Activated CD4-positive, CD25-positive, alpha-beta regulatory T cell (primary cell): ENCODE measurements around the gene CLEC19A.

Source experiments
- DNase-seq, 4 experiments: peaks; one replicate each; lab custom pipeline; 2025; lab: John Stamatoyannopoulos, UW

CLEC19A gene

DNA sequence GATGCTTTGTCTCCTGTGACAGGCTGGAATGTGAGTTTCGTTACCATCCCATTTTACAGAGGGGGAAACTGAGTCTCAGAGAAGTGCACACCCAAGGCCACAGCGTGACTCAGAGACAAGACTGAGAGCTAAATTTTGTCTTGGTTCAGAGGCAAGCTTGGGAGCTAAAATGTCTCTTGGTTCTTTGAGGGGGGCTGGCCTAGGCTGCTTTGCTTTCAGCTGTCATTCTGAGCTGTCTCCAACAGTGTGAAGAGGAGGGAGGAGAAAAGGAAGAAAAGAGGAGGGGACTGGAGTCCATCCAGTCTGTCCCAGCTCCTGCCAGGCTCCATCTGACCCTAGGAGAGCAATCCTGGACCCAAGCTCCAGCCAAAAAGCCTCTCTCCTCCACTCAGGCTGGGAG, at the start of gene CLEC19A:
CLEC19A (plus strand) TSS at position 301 of the 400 bp plus-strand sequence. CDS start 121 bp downstream, outside the sequence.
- no peak for DNase-seq

DNA sequence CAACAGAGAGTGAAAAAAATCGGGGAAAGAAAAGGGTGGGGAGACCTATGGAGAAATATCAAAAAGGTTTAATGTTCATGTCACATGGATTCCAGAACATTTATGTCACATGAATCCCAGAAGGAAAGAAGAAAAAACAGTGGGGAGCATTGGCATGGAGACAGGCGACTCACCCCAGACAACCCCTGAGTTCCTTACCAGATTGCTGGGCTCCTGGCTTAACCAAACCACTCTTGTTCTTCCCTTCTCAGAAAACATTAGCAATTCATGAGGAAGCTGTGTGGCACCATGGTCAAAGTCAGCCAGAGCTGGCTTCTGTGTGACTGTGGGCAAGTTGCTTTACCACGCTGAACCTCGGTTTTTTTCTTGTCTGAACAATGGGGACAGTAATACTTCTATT, 49.6 kb upstream of the CLEC19A start:
- no peak for DNase-seq

DNA sequence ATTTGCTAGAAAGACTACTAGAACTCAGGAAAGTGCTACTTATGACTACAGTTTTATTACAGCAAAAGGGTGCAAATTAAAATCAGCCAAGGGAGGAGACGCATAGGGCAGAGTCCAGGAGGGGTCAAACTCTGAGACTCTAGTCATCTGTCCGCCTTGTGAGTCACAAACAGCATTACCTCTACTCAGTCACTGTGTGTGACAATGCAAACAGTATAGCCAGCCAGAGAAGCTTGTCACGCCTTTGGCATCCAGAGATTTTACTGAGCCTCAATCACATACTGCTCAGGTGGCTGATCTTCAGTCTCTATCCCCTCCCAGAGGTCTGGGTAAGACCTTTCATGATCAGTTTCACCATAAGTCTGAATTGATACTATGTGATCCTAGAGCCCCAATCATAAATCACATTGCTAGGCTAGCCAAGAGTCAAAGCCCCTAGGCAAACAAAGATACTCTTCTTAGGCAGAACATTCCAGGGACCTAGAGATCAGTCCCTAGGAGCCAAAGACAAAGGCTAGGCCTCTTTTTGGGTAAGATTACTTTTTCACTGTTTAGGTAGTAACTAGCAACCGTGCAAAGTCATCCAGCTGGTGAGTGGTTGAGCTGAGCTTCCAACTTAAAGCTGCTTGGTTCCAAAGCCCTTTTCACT, 48.8 kb upstream of the CLEC19A start:
- no peak for DNase-seq

DNA sequence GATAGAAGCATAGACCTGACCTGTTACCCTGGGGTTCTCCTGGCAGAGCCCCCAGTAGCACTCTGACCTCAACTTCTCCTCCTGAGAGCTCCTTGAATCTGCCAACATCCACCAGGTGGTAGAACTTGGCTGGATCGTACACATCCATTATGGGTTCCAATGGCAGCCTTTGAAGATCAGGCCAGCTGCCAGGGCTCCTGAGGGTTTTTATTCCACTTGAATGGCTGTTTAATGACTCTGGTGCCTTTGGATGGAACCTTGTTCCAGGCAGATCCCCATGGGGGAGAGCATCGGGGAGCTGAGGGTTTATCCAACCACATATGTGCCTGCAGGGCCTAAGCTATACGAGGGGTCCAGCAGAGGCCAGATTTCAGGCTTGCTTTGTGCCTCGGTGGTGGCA, 47.1 kb upstream of the CLEC19A start:
- no peak for DNase-seq

DNA sequence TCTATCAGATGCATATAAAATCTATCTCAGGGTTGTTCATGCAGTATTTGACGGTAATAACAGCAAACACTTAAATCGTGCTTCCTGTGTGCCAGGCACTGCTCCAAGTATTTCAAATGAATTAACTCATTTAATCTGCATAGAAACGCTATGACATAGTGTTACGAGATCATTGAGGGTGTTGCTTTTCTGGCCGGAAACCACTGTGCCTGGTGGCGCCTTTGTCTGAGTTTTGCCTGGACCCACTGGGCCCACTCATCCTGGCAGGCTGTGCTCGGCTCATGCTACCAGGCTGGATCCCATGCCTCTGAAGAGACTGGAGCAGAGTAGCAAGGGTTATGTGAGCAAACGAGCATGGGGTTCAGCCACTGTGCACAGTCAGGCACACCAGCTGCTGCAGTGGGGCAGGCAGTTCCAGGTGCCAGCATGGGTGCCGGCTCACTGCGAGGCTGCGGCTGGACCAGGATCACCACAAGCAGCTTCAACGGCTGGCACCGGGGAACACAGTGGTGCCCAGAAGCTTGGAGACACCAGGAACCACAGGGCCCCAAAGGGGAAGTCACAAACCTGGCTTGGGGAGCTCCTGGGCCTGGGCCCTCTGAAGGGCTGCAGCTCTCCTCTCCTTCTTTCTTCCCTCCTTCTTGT, 45.9 kb upstream of the CLEC19A start:
- DNase-seq, result no peak

DNA sequence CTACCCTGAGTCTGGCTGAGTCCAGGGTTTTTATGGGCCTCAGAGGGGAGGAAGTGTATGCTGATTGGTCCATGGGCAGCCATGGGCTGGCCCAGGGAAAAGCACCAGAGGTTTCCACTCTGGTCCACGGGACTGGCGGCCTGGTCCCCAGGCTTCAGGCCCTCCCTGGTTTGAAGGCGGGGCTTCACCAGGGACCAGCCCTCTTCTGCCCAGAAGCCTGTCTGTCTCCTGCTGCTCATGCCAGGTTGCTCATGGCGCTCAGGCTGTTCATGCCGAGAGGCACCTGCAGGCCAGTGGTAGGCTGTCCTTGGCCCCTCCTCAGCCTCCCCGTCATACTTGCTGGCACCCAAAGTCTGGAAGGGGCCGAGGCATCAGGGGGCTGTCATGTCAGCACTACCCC, 45.0 kb upstream of the CLEC19A start:
- DNase-seq, result no peak

DNA sequence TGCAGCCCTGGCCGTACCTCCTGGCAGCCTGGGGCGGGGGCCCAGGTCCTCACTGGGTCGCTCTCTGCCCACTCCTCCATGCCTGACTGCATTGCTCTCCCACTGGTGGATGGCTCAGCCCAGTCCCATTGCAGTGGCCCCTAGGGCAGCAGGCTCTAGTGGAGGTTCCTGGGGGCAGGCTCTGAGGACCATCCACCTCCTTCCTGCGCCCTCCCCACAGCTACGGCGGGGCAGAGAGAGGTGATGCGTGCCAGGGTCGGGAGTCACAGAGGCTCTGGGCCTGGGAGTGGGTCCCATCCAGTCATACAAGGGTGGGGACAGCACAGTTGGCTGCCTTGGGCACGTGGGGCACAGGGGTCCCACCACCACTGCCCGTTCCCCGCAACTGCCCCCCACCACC, 44.0 kb upstream of the CLEC19A start:
- no peak for DNase-seq

DNA sequence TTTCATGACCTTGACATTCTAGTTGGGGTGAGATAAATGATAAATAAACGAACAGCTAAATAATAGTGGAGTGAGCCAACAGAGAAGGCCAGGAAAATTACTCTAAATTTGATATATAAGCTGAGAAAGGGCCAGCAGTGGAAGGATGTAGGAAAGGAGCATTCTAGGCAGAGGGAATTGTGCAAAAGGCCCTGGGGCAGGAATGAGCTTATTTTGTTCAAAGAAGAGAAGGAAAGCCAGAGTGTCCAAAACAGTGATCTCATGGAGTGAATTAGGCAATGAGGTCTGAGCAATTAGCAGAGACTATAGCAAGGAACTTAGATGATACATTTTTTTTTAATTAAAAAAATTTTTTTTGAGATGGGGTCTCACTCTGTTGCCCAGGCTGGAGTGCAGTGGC, 43.3 kb upstream of the CLEC19A start:
- no peak for DNase-seq

DNA sequence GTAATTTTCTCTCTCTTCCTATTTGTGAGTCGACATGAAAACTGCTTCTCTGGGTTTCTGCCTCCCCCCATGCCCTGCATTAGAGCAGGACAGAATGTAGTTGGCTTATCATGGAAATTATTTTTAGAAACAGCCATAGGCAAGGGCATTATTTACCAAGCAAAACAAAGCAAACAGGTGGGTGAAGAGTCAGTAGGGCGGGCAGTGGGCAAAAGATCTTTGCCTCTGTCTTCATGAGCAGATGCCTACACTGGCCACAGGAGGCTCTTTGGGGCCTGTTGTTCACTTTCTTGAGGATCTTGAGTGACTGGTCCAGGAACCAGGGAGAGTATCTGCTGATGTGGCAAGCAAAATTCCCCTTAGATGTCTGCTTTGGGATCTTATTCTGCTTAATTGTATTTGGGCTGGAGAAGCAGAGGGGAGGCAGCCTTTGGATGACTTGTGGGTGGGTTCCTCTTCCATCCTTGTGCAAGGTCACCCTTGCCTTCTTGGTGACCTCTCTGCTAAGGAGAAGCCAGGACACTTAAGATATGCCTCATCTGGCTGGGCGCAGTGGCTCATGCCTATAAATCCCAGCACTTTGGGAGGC, 42.5 kb upstream of the CLEC19A start:
- no peak for DNase-seq

DNA sequence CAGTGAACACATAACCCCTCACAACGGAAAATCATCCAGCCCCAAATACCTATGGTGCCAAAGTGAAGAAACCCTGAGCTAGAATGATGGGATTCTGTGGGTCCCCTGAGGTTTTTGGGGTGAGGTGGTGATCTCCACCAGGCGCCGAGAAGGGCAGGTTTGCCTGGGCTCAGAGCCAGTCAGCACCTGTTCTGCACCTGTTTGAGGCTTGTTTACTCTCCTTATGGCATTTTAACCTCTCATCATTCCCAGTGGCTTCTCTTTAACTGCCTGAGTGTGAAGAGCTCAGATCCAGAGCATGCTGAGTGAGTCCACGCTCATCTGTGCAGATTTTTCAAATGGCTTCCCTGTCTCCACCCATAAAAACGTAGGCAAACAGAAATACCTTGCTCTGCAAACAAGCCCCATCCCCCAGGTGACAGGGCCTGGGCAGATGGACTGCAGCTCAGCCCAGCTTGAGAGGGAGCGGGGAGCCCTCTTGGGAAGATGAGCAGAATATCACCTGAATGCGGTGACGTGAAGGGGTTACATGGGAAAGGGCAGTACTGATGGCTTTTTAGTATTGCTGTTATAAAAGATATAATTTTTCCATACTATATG, 40.1 kb upstream of the CLEC19A start:
- DNase-seq, result no peak

DNA sequence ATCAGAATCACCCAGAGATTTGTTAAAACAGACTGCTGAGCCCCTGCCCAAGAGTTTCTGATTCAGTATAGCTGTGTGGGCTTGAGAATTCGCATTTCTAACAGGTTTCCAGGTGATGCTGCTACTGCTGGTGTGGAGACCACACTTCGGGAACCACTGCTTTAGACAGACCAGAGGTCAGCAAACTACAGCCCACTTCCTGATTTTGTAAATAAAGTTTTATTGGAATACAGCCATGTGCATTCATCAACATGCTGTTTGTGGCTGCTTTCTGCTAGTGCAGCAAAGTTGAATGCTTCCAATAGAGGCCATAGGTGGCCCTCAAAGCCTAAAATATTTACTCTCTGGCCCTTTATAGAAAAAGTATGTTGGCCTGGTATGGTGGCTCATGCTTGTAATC, 32.6 kb upstream of the CLEC19A start:
- no peak for DNase-seq

DNA sequence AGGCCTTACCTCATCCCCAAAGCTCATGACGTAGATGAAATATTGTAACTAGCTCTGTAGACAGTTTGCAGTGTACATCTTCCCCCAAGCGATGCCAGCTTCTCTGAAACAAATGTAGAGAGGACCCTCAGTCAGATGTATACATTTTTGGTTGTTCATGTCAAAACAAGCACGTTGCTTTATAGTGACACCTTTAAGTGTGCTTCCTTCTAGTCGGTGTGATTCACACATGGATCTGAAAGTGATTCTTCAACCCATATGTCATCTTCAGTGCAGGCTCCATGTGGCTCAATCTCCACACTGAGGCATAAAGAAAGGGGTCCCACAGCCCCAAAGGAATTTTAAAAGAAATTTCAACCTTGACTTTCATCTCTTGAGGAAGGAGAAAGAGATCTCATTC, 30.9 kb upstream of the CLEC19A start:
- no peak for DNase-seq

DNA sequence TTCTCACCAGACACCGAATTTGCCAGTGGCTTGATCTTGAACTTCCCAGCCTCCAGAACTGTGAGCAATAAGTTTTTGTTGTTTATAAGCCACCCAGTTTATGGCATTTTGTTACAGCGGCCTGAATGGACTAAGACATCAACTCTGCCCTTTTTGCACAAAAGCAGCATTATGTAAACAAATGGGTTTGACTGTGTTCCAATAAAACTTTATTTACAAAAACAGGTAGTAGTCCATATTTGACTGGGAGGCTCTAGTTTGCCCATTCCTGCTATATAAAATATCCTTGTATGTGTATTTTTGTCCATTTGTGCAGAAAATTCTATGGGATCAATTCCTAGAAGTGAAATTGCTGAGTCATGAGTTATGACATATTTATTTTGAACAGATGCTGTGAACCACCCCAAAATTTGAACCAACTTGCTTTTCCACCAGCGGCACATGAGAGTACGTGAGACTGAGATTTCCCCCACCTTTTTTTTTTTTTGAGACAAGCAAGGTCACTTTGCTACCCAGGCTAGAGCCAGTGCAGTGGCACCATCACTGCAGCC, 21.3 kb upstream of the CLEC19A start:
- DNase-seq, result no peak

DNA sequence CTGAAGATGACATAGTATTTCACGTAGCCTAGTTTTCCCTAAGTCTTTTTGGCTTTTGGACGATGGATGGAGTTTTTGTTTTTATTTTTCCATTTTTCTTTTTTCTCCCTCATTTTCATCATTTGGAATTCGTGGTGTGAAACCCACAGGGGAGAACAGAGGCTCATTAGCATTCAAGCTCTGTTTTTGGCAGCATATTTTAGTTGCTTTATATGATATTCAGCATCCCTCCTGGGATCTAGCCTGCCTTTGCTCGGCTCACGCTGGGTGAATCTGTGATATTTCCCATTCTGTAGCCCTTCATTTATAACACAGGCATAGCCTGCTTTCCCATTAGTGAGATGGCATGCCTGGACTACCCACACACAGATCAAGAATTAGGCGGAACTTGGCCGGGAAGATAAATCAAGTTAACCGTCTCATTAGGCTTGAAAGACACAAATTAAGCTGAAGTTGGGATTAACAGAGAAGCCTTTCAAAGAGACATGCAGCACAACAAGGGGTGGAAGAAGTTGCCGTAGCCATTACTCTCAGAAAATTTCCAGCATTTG, 20.1 kb upstream of the CLEC19A start:
- no peak for DNase-seq

DNA sequence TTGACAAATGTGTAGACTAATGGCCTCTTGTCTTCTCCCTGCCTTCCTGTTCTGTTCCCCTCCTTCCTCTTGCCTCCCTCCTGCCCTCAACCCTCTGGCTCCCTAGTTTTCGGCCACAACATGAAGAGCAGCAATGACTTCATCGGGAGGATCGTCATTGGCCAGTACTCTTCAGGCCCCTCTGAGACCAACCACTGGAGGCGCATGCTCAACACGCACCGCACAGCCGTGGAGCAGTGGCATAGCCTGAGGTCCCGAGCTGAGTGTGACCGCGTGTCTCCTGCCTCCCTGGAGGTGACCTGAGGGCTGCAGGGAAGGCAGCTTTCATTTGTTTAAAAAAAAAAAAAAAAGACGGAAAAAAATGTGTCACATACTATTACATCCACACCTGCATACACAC, 18.8 kb upstream of the CLEC19A start:
- no peak for DNase-seq

DNA sequence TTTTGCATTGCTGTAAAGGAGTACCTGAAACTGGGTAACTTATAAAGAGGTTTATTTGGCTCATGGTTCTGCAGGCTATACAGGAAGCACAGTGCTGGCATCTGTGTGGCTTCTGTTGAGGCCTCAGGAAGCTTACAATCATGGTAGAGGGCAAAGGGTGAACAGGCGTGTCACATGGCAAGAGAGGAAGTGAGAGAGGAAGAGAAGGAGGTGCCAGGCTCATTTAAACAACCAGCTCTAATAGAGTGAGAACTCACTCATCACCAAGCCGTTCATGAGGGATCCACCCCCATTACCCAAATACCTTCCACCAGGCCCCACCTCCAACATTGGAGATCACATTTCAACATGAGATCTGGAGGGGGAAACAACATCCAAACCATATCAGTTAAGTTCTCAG, 16.4 kb upstream of the CLEC19A start:
- no peak for DNase-seq

DNA sequence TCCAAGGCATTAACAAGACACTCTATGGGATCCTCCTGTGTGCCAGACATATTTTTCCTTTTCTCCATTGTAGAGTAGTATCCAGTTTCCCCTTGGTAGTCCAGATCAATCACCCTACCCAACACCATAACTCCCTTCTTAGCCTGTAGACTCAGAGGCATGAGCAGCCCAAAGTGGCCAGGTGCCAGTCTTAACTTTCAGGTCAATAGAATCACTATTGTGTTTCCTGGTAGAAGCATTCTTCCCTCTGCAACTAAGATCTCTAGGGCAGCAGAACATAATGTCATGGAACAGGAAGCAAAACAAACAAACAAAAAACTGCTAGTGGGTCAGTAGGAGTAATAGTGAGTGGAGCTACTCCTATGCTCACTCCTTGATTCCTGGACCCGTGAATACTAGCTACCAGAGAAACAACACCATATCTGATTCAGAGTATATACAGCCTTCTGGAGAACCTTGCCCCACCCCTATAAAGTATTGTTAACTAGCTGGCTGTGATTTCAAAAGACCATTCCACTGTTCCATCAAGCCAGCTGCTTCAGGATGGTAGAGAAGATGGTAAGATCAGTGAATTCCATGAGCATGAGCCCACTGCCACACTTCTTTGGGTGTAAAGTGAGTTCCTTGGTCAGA, 11.2 kb upstream of the CLEC19A start:
- no peak for DNase-seq

DNA sequence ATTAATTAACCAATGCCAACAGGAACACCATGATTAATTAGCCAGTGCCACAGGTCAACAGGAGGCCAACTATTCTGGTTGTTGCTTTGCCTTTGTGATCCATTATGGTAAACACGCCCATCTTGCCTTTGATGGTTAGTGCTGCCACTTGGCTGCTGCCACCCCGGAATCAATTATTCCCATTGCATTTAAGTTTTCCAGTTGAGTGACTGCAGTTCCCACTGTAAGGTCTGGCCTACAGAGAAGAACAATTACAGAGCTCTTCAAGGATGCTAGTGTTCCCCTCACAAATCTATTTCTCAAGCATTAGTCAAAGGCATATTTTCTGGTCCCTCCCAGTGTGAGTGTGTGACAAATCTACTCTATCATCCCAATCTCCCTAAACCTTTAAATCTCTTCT, 7.1 kb upstream of the CLEC19A start:
- DNase-seq, result no peak

DNA sequence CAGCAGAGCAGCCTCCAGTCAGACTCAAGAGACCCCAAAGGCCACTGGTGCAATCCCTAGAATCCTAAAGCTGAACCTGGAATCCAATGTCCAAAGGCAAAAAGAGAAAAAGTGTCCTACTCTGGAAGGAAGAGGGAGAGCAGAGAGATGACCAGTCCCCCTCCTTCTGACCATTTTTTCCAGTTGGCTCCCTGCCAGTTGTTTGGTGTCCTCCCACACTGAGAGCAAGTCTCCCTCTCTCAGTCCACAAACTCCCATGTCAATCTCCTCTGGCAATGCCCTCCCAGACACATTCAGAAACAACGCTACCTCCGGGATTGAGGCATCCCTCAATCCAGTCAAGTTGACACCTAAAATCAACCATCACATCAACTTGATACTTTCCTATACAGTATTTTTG, 4.3 kb upstream of the CLEC19A start:
- DNase-seq, result no peak

DNA sequence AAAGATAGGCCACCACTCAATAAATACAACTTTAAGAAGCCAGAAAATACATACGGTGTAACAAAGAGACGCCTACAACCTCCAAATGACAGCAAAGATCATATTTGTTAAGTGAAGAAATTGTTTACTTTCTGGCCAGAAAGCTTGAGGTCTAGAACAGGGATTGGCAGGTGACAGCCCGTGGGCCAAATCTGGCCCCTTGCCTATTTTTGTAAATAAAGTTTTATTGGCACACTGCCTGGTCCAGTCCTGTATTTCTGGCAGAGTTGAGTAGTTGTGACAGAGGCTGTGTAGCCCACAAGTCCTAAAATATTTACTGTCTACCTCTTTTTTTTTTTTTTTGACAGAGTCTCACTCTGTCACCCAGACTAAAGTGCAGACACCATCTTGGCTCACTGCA, 3.4 kb upstream of the CLEC19A start:
- DNase-seq, result no peak

DNA sequence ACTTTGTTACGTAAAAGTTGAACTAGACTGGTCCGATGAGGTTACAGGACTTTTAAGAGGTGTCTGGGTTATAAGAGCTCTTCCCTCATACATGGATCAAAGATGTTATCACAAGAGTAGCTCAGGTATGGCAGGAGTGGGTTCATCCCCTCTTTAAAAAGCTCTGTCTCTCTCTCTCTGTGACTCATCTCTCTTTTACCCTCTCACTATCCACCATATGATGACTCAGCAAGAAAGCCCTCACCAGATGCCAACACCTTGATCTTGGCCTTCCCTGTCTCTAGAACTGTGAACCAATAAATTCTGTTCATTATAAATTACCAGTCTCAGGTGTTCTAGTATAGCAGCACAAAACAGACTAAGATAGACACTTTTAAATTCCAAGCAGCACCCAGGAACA, 1.9 kb upstream of the CLEC19A start:
- DNase-seq, result no peak

DNA sequence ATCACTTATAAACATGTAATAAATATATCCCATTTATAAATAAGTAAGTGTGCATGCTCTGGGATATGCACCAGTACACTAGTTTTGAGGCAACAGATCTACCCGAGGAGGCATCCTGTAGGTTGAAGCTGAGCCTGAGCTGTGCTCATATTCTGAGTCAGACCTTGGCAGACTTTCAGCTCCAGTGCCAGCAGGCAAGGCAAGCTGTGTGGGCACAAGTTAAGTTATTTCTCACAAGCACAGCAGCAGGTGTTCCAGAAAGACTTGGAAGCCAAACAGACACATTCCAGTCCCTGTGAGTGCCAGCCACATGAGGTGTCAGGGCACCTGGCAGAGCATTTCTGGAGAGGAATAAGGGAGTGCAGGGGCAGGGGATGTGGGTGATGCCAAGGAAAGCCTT, 1.3 kb upstream of the CLEC19A start:
- DNase-seq, result no peak
